Activated CD4-positive, alpha-beta T cell treated with anti-CD3 and anti-CD28 coated beads, Interleukin-2, amount 50 U/mL, for 1 hour (primary cell): ENCODE measurements around the gene PIEZO2.
"Not testable (repeated sequence)": the region's sequence is repeated elsewhere in the genome, so short reads cannot be mapped to it uniquely, and the experiment has no call there.

ENCODE experiments used
- DNase-seq: peaks from one replicate; pipeline ENCODE4 v3.0.0-alpha.2; 2020

PIEZO2 gene

GRCh38 chr18:10923551-10924070 lies 225.8 kb downstream of the PIEZO2 start:
- DNase-seq, result no peak

- DNase-seq, result no peak
Observed at GRCh38 chr18:10923141-10923540, 226.2 kb downstream of the PIEZO2 start.

DNA sequence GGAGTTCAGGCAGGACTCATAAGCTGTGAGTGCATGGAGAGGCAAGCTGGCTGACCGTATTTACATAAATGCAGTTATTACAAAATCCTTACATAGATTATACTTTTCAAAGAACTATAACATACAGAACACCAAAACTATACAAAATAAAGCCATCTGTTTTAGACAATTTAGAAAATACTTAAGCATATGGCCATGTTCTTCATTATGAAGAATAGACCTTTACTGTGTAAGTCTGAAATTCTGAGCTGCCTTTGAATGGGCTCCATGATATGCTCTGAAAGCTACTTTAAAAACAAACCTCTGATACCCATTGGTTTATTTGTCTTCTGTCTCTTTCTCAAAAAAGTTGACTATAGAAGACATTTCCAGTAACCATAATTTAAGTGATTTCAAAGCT lies 226.7 kb downstream of the PIEZO2 start:
- DNase-seq, result not testable (repeated sequence)

DNA sequence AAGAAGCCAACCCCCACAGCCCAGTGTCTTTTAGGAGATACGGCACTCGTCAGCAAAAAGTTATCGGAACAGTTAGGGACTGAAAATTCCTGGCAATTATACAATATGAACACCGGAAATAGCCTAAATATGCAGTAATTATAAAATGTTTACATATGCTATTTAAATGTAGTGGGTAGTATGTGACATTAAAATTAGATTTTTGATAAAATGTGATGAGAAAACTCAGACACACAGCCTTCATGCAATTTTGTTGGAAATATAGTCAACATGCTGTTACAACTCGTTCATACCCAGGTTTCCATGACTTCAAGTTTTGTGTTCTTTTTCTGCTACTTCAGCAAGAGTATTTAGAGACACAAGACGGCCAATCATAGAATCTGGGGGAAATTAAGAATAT lies 229.1 kb downstream of the PIEZO2 start:
- DNase-seq, result not testable (repeated sequence)

- DNase-seq, result no peak
Observed at GRCh38 chr18:10919851-10920250, 229.5 kb downstream of the PIEZO2 start.

GRCh38 chr18:10916865-10917264 lies 232.5 kb downstream of the PIEZO2 start:
- no peak for DNase-seq

- no peak for DNase-seq
Observed at GRCh38 chr18:10916387-10916786, 233.0 kb downstream of the PIEZO2 start.

DNA sequence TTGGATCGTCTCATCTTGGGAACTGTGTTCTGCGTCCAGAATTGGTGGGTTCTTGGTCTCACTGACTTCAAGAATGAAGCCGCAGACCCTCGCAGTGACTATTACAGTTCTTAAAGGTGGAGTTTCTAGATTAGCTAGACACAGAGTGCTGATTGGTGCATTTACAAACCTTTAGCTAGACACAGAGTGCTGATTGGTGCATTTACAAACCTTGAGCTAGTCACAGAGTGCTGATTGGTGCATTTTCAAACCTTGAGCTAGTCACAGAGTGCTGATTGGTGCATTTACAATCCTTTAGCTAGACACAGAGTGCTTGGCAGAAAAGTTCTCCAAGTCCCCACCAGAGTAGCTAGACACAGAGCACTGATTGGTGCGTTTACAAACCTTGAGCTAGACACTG lies 233.6 kb downstream of the PIEZO2 start:
- DNase-seq, result not testable (repeated sequence)

DNA sequence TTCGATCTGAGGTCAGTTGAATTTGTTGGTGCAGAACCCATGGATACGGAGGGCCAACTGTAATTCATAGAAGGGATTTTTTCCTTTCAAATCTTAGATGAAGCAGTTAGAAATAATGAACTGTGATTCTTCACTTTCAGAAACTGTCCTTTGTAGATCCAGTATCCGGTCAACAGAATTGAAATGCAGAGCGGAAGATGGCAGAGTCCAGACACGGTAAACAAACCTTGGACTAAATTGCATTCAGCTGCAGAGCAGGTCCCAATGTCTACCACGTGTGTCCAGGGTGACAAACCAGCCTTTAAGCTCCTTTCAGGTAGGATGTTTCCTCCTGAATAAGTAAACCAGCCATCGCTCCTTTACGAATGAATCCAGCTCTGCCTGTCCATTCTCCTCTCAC lies 234.8 kb downstream of the PIEZO2 start:
- DNase-seq, result not testable (repeated sequence)

- DNase-seq, result no peak
Observed at GRCh38 chr18:10913919-10914318, 235.4 kb downstream of the PIEZO2 start.

GRCh38 chr18:10912790-10913545 lies 236.4 kb downstream of the PIEZO2 start:
- no peak for DNase-seq

- DNase-seq, result no peak
Observed at GRCh38 chr18:10909724-10910123, 239.6 kb downstream of the PIEZO2 start.

GRCh38 chr18:10908760-10909159 lies 240.6 kb downstream of the PIEZO2 start:
- DNase-seq, result no peak

DNA sequence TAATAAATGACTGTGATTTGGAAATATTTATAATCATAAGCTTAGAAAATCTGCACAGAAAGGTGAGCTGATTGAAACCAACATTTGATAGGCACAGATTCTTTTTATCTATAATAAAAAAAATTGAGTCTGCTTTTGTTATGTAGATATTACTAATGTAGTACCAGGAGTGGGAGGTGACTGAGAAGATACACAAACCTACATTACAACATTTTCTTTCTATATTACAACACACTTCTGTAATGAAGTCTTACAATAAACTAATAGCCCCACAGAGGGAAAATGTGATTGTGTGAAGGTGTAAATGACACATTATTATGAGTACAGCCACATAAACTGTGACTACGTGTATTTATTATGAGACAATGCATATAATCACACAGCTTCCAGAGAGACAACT lies 241.6 kb downstream of the PIEZO2 start:
- no peak for DNase-seq

- no peak for DNase-seq
Observed at GRCh38 chr18:10901329-10901728, 248.0 kb downstream of the PIEZO2 start.

- DNase-seq, result no peak
Observed at GRCh38 chr18:10900435-10900834, 248.9 kb downstream of the PIEZO2 start.

GRCh38 chr18:10899481-10899880 lies 249.9 kb downstream of the PIEZO2 start:
- no peak for DNase-seq

- no peak for DNase-seq
Observed at GRCh38 chr18:10898417-10898974, 250.9 kb downstream of the PIEZO2 start.

DNA sequence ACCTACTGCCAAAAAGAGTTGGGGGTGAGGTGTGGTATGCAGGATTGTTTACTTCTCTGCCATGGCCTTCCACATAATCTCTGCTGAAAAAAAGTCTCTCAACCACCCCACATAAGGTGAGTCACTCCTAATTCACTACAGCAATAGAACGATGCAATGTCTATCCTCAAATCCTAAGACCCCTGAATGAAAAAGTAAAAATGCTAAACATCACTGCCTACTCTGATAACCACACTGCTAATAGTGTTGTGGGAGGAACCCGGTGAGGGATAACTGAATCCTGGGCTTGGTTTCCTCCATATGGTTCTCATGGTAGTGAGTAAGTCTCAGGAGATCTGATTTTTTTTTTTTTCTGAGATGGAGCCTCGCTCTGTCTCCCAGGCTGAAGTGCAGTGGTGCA lies 252.5 kb downstream of the PIEZO2 start:
- no peak for DNase-seq

DNA sequence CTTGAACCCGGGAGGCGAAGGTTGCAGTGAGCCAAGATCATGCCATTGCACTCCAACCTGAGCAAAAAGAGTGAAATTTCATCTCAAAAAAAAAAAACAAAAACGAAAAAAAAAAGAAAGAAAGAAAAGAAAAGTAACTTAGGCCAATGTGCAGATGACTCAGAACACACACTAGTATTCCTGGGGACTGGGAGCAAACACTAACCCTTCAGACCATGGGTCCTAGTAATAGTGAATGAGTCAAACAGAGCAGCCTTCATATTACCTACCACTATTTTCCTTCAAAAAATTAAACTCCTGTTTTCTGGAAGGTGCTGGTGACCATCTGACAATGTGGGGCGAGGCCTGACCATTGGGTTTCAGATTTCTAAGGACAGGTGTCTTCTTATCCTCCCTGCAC lies 253.4 kb downstream of the PIEZO2 start:
- no peak for DNase-seq

GRCh38 chr18:10894501-10894900 lies 254.9 kb downstream of the PIEZO2 start:
- no peak for DNase-seq

DNA sequence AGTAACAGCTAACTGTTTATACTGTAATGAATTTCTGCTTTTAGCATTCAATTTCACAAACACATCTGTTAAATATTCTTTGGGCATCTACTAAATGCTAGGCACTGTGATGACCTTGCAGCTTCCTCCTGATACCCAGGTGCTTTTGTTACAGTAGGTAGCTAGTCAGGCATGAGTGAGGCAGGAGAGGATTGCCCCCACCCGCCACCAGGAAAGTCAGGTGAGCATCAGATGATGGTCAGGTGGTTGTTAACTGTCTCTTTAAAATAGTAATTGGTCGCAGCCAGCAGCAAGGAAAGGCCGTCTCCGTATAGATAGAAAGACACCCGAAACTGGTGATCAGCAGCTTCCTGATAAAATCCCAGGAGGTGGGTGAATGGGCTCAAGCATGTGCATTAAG lies 255.6 kb downstream of the PIEZO2 start:
- no peak for DNase-seq

- no peak for DNase-seq
Observed at GRCh38 chr18:10893196-10893595, 256.2 kb downstream of the PIEZO2 start.

DNA sequence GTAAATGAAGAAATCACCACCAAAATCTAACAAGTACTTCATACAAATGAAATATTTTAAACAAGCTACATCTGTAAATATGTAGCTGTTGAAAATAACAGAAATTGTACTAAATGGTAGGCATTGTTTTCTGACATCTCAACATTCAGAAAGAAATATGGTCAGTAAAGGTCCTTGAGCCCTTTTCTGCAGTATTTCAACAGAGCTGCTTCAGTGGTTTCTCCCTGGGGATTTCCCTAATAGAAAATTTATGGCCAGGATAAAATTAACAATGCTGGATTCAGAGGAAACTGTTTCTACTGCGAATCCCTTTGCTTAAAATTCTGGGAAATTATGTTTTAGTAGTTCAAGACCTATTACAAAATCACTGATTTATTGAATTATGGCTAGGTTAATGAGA lies 256.6 kb downstream of the PIEZO2 start:
- no peak for DNase-seq

DNA sequence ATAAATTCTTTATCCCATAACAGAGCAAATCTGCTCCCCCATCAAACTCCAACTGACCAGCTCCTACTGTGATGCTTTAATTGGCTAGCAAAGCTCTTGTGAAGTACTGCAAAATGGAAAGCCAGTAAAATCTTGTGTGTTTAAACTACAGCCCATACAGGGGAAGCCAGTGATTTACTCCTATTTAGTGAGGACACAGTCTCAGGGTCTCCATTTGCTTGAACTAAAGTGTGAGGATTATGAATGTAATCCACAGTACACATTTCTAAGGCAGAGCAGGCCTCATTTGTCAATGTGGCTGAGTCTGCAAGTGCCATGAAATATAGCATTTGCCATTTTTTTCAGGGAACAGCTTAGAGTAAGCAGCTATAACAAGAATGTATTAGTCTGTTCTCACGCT lies 259.3 kb downstream of the PIEZO2 start:
- DNase-seq, result no peak
